Measurements from ENCODE around the gene ADD2.

DNA sequence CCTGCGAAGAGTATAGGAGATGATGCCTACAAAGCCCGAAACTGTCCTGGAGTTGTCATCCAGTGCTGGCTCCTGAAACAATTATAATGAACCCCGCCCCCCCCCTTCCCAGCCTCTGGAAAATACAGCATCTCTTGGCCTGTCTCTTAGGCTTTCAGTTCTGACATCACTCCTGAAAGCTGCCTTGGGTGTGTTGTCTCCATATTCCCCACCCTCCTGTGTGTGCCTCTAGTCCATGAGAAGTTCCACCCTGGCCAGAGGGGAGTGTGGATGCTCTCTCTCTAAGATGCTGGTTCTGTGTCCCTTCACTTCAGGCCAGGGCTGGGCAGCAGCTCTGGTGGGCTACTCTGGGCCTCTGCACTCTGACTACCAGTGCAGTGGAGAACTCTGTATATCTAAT lies 155.4 kb downstream of the ADD2 start:
- no peak for TF ChIP-seq CTCF (IDR thresholded peaks at IDR 0.05)
- no peak for TF ChIP-seq POLR2AphosphoS5 (IDR thresholded peaks at IDR 0.05)
- no peak for TF ChIP-seq POLR2A (IDR thresholded peaks at IDR 0.05)
- no peak for TF ChIP-seq EP300 (IDR thresholded peaks at IDR 0.05; ENCODE audit: low read depth)

Data from transverse colon (tissue), 4 donors.